ENCODE data around the gene MOB1A.
A peak's percentile ranks its signal among the peaks of the same experiment; 100 is the strongest.
"Not testable (repeated sequence)": the region's sequence is repeated elsewhere in the genome, so short reads cannot be mapped to it uniquely, and the experiment has no call there.

Gene MOB1A

DNA sequence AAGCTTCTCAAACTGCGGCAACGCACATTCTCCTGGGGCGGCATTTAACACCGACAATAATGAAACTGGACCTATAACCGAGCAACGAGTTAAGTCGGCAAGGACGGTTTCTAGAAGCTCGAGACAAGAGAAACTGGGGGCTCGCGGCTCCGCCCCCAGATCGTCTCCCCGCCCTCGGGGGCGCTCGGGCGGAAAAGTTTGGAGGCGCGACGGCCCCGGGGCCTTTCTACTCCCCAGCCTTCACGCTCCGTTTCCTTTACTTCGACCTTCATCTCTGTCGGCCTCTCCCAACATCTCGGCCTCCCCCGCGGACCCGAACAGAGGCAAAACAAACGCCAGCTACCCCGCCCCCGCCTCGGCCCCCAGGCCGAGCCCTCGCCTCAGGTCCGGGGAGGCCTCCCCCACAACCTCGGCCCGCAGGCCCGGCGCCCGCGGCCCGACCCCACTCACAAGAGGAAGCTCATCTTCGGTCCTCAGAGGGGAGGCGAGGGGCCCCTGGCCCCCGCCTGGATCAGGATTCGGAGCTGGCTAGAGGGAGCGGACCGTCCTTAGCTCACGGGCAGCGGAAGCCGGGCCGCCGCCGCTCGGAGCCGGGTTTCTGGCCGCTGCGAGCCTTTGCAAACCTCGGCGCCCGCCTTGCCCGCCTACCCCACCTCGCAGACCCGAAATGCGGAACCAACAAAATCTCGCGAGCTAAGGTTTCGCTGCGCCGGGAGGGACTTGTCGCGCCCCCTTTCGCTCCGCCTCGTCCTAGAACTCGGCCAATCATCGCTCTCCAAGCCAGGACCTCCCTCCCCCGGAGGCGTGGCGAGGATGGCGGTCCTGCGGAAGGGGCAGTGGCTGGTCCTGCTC, at the start of gene MOB1A:
Gene MOB1A, minus strand, starts transcription at position 669 of the 852 bp plus-strand sequence. Its CDS starts 205 bp downstream, at position 464.
- DNase-seq (ENCODE audit: low spot score) = peak; percentile 98

GRCh38 chr2:74227646-74228045, 49.0 kb upstream of the MOB1A start:
- no peak for DNase-seq (ENCODE audit: low spot score)

- no peak for DNase-seq (ENCODE audit: low spot score)
These were observed 48.1 kb upstream of the MOB1A start for GRCh38 chr2:74226648-74227213.

DNA sequence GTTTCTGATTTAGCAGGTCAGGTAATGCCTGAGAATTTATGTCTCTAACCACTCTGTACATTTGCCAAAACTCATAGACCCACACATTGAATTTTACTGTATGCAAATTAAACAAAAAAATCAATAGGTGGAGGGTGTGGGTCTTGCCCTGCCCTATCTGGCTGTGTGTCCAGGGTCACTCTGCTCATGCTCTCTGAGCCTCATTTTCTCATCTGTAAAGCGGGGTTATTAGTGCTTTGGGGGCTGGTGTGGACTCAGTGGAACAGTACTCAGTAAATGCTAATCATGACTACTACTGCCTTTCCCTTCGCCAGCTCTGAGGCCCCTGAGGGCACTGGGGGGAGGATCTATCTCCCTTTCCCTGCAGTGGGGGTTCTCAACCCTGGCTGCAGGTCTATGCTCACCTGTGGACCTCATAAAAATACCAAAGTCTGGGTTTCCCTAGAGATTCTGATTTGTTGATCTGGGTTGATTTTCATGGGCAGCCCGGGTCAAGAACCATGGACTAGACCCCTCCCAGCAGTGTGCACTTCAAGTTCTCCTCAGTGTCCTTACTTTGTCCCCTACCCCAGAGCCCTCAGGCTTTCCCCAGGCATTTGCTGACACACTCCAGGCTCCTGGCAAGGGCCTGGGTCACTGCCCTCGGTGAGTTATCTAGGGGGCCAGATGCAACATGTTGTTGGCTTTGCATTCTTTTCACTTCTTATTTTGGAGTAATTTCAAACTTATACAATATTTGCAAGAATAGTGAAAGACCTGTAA, 47.2 kb upstream of the MOB1A start:
- DNase-seq (ENCODE audit: low spot score) = no peak

- no peak for DNase-seq (ENCODE audit: low spot score)
These were observed 45.5 kb upstream of the MOB1A start for GRCh38 chr2:74223941-74224770.

DNA sequence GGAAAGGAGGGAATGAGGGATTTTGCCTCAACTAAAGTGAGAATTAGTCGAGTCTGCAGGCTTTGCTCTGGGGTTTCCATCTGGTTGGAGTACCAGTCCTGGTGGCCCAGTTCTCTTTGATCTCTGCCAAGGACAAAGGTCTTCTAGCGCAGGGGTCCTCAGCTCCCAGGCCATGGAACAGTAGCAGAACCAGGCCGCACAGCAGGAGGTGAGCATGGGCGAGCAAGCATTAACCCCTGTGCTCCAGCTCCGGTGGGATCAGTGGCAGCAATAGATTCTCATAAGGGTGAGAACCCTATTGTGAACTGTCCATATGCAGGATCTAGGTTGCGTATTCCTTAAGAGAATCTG, 43.6 kb upstream of the MOB1A start:
- DNase-seq (ENCODE audit: low spot score) = no peak

GRCh38 chr2:74221604-74222299, 43.1 kb upstream of the MOB1A start:
- DNase-seq (ENCODE audit: low spot score) = no peak

DNA sequence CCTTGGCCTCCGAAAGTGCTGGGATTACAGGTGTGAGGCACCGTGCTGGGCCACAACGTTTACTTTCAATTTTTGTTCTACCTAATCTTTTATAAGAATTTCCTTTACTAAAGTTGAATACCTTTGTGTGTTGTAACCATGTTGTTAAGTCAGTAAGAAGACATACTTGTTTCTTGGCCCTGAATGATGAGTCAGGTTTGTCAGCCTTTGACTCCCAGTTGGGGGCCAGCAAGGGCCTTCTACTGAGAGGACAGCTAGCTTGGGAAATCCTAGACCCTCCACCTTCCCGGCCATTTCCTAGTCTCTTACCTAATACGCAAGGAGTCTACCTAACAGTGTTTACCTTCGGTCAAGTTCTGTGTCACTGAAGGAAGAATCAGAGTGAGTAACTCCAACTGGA, 42.4 kb upstream of the MOB1A start:
- no peak for DNase-seq (ENCODE audit: low spot score)

DNA sequence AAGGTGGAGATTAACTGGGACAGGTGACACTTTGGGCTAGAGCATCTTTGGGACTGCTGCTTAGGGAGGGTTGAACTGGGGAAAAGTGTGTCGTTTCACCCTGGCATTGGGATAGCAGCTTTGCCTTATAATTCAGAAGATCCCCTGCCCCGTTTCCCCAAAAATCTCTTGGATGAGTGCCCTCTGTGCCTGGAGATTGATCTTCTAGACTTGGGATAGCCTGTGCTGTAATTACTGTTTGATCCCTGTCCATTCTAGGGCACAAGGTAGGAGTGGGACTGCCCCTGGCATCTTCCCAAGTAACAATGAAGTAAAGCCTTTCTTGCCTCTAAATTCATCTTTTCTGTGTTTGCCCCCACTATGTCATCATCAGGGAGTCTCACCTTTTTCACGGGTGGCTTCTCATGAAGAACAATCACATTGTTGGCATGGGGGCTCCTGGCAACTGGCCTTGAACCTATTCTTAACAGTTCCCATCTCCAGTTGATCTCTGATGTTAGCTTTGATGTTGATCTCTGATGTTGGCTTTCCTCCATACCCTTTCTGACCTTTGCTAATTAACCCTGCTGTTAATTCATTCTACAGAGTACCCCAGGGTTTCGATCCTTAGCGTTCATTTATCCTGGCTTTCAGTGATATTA, 41.3 kb upstream of the MOB1A start:
- DNase-seq (ENCODE audit: low spot score) = no peak

GRCh38 chr2:74216642-74217041, 38.0 kb upstream of the MOB1A start:
- DNase-seq (ENCODE audit: low spot score) = no peak

GRCh38 chr2:74215771-74216170, 37.1 kb upstream of the MOB1A start:
- DNase-seq (ENCODE audit: low spot score) = not testable (repeated sequence)

GRCh38 chr2:74212702-74213410, 34.2 kb upstream of the MOB1A start:
- DNase-seq (ENCODE audit: low spot score) = no peak

DNA sequence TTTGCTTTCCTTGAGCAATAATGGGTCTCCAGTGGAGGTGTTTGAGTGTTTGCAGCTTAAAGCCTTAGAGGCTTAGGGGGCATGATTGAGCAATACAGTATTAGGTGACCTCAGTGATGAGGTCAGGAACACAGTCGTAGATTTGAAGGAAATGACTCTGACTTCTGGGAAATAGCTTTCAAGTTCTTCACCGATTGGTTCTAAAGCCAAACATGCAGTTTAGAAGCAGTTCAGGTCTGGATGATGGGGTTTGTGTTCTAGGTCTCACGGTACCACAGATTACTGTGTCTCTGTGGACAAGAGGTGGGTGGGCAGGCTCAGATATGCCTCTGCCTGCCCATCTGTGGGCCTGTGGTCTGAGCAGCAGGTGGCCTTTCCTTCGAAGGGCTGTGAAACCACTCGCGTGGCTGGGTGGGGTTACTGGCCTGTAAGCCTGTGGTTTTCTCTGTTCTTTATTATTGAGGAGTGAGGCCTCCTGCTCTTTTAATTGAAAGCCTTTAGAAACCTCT, 27.6 kb upstream of the MOB1A start:
- peak; percentile 78 for DNase-seq (ENCODE audit: low spot score)

GRCh38 chr2:74205596-74205995, 26.9 kb upstream of the MOB1A start:
- peak; percentile 21 for DNase-seq (ENCODE audit: low spot score)

- no peak for DNase-seq (ENCODE audit: low spot score)
These were observed 26.4 kb upstream of the MOB1A start for GRCh38 chr2:74205113-74205512.

- DNase-seq (ENCODE audit: low spot score) = no peak
These were observed 25.8 kb upstream of the MOB1A start for GRCh38 chr2:74204436-74204835.

DNA sequence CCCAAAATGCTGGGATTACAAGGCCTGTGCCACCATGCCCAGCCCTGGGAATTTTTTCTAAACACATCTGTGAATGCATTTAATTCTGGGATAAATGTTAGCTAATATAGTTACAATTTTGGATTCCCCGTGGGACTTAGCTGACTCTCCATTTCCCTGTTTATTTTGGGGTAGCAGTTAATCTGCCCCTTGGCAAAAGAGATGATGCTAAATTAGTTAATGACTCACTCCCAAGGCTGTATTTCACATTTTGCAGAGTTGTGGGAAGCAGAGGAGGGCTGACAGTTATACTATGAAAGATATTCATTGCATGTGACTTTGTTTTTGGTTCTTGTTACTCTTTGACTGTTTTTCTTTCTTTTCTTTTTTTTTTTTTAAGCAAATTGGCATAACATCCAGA, 22.9 kb upstream of the MOB1A start:
- DNase-seq (ENCODE audit: low spot score) = no peak

GRCh38 chr2:74201196-74201595, 22.5 kb upstream of the MOB1A start:
- DNase-seq (ENCODE audit: low spot score) = no peak

DNA sequence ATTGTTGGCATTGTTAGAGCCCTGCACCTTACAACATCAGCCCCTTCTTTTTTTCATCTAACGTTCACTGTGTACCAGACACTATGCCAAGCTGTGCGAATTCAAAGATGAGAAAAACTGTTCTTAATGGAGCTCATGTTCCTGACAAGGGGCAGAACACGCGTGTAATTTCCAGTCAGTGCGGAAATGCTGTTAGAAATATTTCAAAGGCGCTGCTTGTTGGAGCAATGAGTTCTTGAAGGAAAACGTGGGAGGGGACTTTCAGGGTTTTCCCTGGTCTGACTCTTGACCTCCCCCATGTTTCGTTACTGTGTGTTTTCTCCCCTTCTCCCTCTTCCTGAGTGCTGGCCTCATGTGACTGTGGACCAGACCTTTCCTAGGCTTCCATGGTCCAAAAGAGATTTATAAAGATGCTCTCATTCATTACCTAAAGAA, 21.2 kb upstream of the MOB1A start:
- DNase-seq (ENCODE audit: low spot score) = no peak

- DNase-seq (ENCODE audit: low spot score) = no peak
These were observed 20.6 kb upstream of the MOB1A start for GRCh38 chr2:74199275-74199701.

Data from CD4-positive, alpha-beta T cell treated with Interleukin-2 at 100 ng/mL for 4 hours (primary cell).